Peyer's patch (tissue), 4 donors: ENCODE results near the gene HOXA6.
A peak's percentile ranks its signal among the peaks of the same experiment; 100 is the strongest.

Source experiments
- CTCF ChIP-seq, 6 experiments: fragments of 450-650 bp in 4 of 6; fragments of 200-600 bp in 2 of 6; sonication (generic) in 1 of 6; IDR thresholded peaks; one replicate each; pipeline ENCODE4 v1.5.1; 2017 to 2019; ENCODE audit warnings: antibody characterized with exemption in 6 of 6, mild to moderate bottlenecking in 3 of 6, moderate library complexity in 1 of 6
- POLR2A ChIP-seq, 2 donors: fragments of 450-650 bp; IDR thresholded peaks; one replicate each; pipeline ENCODE4 v1.5.1; 2017; ENCODE audit warnings: antibody characterized with exemption in 2 of 2, mild to moderate bottlenecking in 2 of 2, moderate library complexity in 2 of 2

- TF ChIP-seq CTCF (IDR thresholded peaks at IDR 0.05) (no peak), POLR2A (IDR thresholded peaks at IDR 0.05) (peak; percentile 70 to 90)
Observed at GRCh38 chr7:27095897-27096767, 51.4 kb downstream of the HOXA6 start, which contains the start of gene HOXA1.
